Thyroid gland (tissue), 4 donors: ENCODE results near the gene ACVR2B.

ENCODE experiments used
- POLR2A ChIP-seq, 2 donors: fragments of 450-650 bp; IDR thresholded peaks; one replicate each; pipeline ENCODE4 v1.6.1; 2017; ENCODE audit warnings: antibody characterized with exemption in 2 of 2, mild to moderate bottlenecking in 2 of 2, moderate library complexity in 1 of 2
- TF ChIP-seq, protein P1 (sequence below), 6 experiments: fragments of 200-600 bp in 3 of 6; fragments of 450-650 bp in 3 of 6; sonication (generic) in 3 of 6; IDR thresholded peaks; one replicate each; pipeline ENCODE4 v1.5.1; 2016 to 2019; ENCODE audit warnings: antibody characterized with exemption in 6 of 6, mild to moderate bottlenecking in 2 of 6, inconsistent platforms in 1 of 6, moderate library complexity in 1 of 6

DNA sequence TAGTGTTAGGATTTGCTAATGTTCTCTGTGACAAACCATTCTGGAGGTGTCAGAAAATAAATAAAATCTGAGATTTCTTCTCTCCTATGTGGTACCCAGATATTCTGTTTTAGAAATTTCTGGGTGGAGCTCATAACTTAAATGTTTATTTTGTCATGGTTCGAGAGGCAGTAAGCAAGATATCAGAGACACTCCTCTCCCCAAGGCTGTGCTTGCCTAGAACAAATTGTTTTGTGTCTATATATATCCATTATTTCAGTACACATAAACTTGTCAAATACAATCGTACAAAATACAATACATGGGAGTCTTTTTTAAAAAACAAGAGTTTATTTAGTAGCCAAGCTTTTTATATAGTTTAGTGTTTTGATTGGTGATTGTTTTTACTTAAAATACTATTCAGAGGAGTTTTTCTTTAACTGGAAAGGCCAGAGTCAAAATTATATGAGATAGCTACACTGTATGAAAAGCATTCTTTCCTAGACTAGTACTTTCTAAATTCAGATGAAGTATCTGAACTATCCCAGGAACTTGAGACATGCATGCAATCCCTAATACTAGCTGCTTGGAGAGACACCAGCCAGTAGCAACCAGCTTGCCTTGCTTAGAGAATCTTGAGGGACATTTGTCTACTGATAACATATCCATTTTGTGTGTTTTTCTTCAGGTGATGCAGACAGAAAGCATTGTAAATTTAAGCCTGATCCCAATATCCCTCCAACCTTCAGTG lies 47.2 kb downstream of the ACVR2B start:
- TF ChIP-seq POLR2A (IDR thresholded peaks at IDR 0.05), result no peak
- TF ChIP-seq, protein P1, sequence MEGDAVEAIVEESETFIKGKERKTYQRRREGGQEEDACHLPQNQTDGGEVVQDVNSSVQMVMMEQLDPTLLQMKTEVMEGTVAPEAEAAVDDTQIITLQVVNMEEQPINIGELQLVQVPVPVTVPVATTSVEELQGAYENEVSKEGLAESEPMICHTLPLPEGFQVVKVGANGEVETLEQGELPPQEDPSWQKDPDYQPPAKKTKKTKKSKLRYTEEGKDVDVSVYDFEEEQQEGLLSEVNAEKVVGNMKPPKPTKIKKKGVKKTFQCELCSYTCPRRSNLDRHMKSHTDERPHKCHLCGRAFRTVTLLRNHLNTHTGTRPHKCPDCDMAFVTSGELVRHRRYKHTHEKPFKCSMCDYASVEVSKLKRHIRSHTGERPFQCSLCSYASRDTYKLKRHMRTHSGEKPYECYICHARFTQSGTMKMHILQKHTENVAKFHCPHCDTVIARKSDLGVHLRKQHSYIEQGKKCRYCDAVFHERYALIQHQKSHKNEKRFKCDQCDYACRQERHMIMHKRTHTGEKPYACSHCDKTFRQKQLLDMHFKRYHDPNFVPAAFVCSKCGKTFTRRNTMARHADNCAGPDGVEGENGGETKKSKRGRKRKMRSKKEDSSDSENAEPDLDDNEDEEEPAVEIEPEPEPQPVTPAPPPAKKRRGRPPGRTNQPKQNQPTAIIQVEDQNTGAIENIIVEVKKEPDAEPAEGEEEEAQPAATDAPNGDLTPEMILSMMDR (IDR thresholded peaks at IDR 0.05), result no peak
